HCT116 (cell line): ENCODE data around the gene FNDC11. TPM values are rescaled to one million over a fixed set of nuclear protein-coding genes. Genes with fewer than 3 reads are reported as not detected.
"Not testable (repeated sequence)": the region's sequence is repeated elsewhere in the genome, so short reads cannot be mapped to it uniquely, and the experiment has no call there.

Source experiments
- ATAC-seq: fragments of 200-7000 bp; cut with Tn5 transposase; 2 replicates; pipeline ENCODE4 v1.9.1; 2020; ENCODE audit warnings: mild to moderate bottlenecking, moderate library complexity
- BruUV-seq: library from RNA; stranded (reverse); fragments of 400-500 nt; replicated peaks from 2 replicates; lab custom pipeline; 2021; lab: Mats Ljungman, UMichigan
- CTCF ChIA-PET: fragments of 300-600 bp; sonication (Branson Sonifier 250); formaldehyde crosslinking; loops from one replicate; lab custom pipeline; 2021; ENCODE audit warnings: antibody characterized with exemption; lab: Charles Lee
- POLR2A ChIA-PET: fragments of 300-600, 350-600 bp; sonication (Branson Sonifier 250); formaldehyde crosslinking; loops from one replicate; lab custom pipeline; 2021; ENCODE audit warnings: antibody characterized with exemption; lab: Charles Lee
- RAD21 ChIA-PET, 2 experiments: fragments of 300-600 bp; sonication (Branson Sonifier 250); formaldehyde crosslinking; loops; one replicate each; lab custom pipeline; 2023; ENCODE audit warnings: low total read pairs in 2 of 2; ENCODE audit not compliant: uncharacterized antibody in 2 of 2, unreplicated experiment in 2 of 2, low non-redundant PET in 1 of 2; lab: Charles Lee
- DNase-seq: peaks from one replicate; pipeline ENCODE4 v3.0.0-alpha.2; 2010; ENCODE audit warnings: low read depth, low spot score
- H2AFZ ChIP-seq: fragments of 200-600 bp; shearing (Covaris generic), sonication (generic); 2 replicates; pipeline ENCODE4 v1.6.1; 2017; ENCODE audit warnings: low read depth, mixed run types, mixed read lengths, antibody characterized with exemption, low read length; ENCODE audit not compliant: poor library complexity, severe bottlenecking
- H3K27ac ChIP-seq: 2 replicates; pipeline ENCODE4 v1.5.1; 2012; ENCODE audit warnings: low read depth, low read length
- H3K27me3 ChIP-seq: fragments of 200-600 bp; sonication (generic); 2 replicates; pipeline ENCODE4 v1.6.1; 2016; ENCODE audit warnings: mixed run types, low read length, mixed read lengths; ENCODE audit not compliant: insufficient read depth
- H3K36me3 ChIP-seq, 2 experiments: fragments of 200-500 bp in 1 of 2; fragments of 200-600 bp in 1 of 2; sonication (Bioruptor generic) in 1 of 2; sonication (generic) in 1 of 2; 2 replicates each; pipeline versions ENCODE4 v1.5.1 to v1.6.1; 2014 to 2016; ENCODE audit warnings: low read length in 2 of 2, inconsistent platforms in 1 of 2, mixed read lengths in 1 of 2, mixed run types in 1 of 2; ENCODE audit not compliant: insufficient read depth in 2 of 2, control insufficient read depth in 1 of 2
- H3K4me1 ChIP-seq, 2 experiments: fragments of 200-600 bp in 1 of 2; sonication (generic) in 1 of 2; 2 replicates each; pipeline versions ENCODE4 v1.5.1 to v1.6.1; 2012 to 2017; ENCODE audit warnings: low read length in 2 of 2, inconsistent platforms in 1 of 2, mild to moderate bottlenecking in 1 of 2, mixed read lengths in 1 of 2, mixed run types in 1 of 2, moderate library complexity in 1 of 2; ENCODE audit not compliant: insufficient read depth in 2 of 2, control insufficient read depth in 1 of 2
- H3K4me2 ChIP-seq: fragments of 200-600 bp; sonication (generic); 2 replicates; pipeline ENCODE4 v1.6.1; 2017; ENCODE audit warnings: mixed run types, low read length, mixed read lengths
- H3K4me3 ChIP-seq, 2 experiments: fragments of 200-600 bp in 1 of 2; sonication (generic) in 1 of 2; replicated peaks in 1 of 2; 2 replicates each; pipeline ENCODE4 v1.5.1; 2011 to 2016; ENCODE audit warnings: low read length in 2 of 2, control low read depth in 1 of 2, low read depth in 1 of 2, mild to moderate bottlenecking in 1 of 2, mixed read lengths in 1 of 2, mixed run types in 1 of 2
- H3K79me2 ChIP-seq: fragments of 200-600 bp; sonication (generic); 2 replicates; pipeline ENCODE4 v1.6.1; 2017; ENCODE audit warnings: mild to moderate bottlenecking, mixed run types, low read length, moderate library complexity, mixed read lengths; ENCODE audit not compliant: insufficient read depth
- H3K9ac ChIP-seq: fragments of 200-600 bp; sonication (generic); 2 replicates; pipeline ENCODE4 v1.6.1; 2016; ENCODE audit warnings: low read length, mixed read lengths
- H3K9me2 ChIP-seq: fragments of 200-600 bp; sonication (generic), shearing (Covaris generic); 2 replicates; pipeline ENCODE4 v1.6.1; 2017; ENCODE audit warnings: mixed run types, mild to moderate bottlenecking, moderate library complexity; ENCODE audit not compliant: insufficient read depth
- H3K9me3 ChIP-seq, 2 experiments: fragments of 200-500 bp in 1 of 2; fragments of 200-600 bp in 1 of 2; sonication (Bioruptor generic) in 1 of 2; sonication (generic) in 1 of 2; 2 replicates each; pipeline ENCODE4 v1.6.1; 2014 to 2017; ENCODE audit warnings: low read length in 2 of 2, mixed read lengths in 2 of 2, inconsistent platforms in 1 of 2, low read depth in 1 of 2, mild to moderate bottlenecking in 1 of 2, mixed run types in 1 of 2, moderate library complexity in 1 of 2; ENCODE audit not compliant: control insufficient read depth in 1 of 2, insufficient read depth in 1 of 2
- H4K20me1 ChIP-seq: fragments of 200-600 bp; sonication (generic), shearing (Covaris generic); 2 replicates; pipeline ENCODE4 v1.6.1; 2017; ENCODE audit warnings: mixed run types, mild to moderate bottlenecking, moderate library complexity; ENCODE audit not compliant: insufficient read depth
- CBX3 ChIP-seq: IDR thresholded peaks from 2 replicates; pipeline ENCODE4 v1.6.1; 2012; ENCODE audit warnings: low read depth
- CEBPB ChIP-seq: IDR thresholded peaks from 2 replicates; pipeline ENCODE4 v1.6.1; 2012; ENCODE audit warnings: low read depth
- EGR1 ChIP-seq: IDR thresholded peaks from 2 replicates; pipeline ENCODE4 v1.6.1; 2012; ENCODE audit warnings: low read depth
- EZH2 ChIP-seq: fragments of 200-600 bp; sonication (generic); IDR thresholded peaks from 2 replicates; pipeline ENCODE4 v1.6.1; 2017; ENCODE audit warnings: antibody characterized with exemption, mixed run types
- EZH2phosphoT487 ChIP-seq: fragments of 200-600 bp; IDR thresholded peaks from 2 replicates; pipeline ENCODE4 v1.6.1; 2018; ENCODE audit warnings: antibody characterized with exemption, borderline replicate concordance
- JUND ChIP-seq: IDR thresholded peaks from 2 replicates; pipeline ENCODE4 v1.6.1; 2012
- SIN3A ChIP-seq: IDR thresholded peaks from 2 replicates; pipeline ENCODE4 v1.6.1; 2012; ENCODE audit warnings: low read depth
- SP1 ChIP-seq: IDR thresholded peaks from 2 replicates; pipeline ENCODE4 v1.6.1; 2012; ENCODE audit warnings: low read depth
- SRF ChIP-seq: IDR thresholded peaks from 2 replicates; pipeline ENCODE4 v1.6.1; 2012; ENCODE audit warnings: low read depth
- TCF7L2 ChIP-seq: IDR thresholded peaks from 2 replicates; pipeline ENCODE4 v1.7.0; 2011; ENCODE audit warnings: borderline replicate concordance, inconsistent platforms; ENCODE audit not compliant: insufficient read depth, insufficient read length; ENCODE audit errors: extremely low read depth
- ZFX ChIP-seq: fragments of 450-650 bp; IDR thresholded peaks from 2 replicates; pipeline ENCODE4 v1.6.1; 2017
- ZNF274 ChIP-seq: fragments of 200-500 bp; sonication (Bioruptor generic); IDR thresholded peaks from 2 replicates; pipeline ENCODE4 v1.6.1; 2014; ENCODE audit warnings: mild to moderate bottlenecking, low read depth, low read length, inconsistent platforms
- intact Hi-C: fragments of 100-400 bp; cut with micrococcal nuclease; formaldehyde crosslinking; loops from 2 replicates; pipeline ENCODE4 v1.10.0; 2022
- total RNA-seq: library from RNA; stranded (reverse); gene quantifications from one replicate; pipeline ENCODE4 v1.2.1, GENCODE V29; 2021; ENCODE audit not compliant: unreplicated experiment
- TF ChIP-seq, protein P1 (sequence below): IDR thresholded peaks from 2 replicates; pipeline ENCODE4 v1.6.1; 2012
- TF ChIP-seq, protein P2 (sequence below): IDR thresholded peaks from 2 replicates; pipeline ENCODE4 v1.6.1; 2012

FNDC11 gene
- total RNA-seq, 1 experiment from 2014 or later = 5.5 TPM

- TF ChIP-seq CEBPB (no peak), EZH2phosphoT487 (no peak), EZH2 (no peak), JUND (no peak), CBX3 (no peak), ZNF274 (no peak)
- TF ChIP-seq, protein P1, sequence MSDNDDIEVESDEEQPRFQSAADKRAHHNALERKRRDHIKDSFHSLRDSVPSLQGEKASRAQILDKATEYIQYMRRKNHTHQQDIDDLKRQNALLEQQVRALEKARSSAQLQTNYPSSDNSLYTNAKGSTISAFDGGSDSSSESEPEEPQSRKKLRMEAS = no peak
- TF ChIP-seq, protein P2, sequence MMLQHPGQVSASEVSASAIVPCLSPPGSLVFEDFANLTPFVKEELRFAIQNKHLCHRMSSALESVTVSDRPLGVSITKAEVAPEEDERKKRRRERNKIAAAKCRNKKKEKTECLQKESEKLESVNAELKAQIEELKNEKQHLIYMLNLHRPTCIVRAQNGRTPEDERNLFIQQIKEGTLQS = no peak
Measured at GRCh38 chr20:63509088-63509564, 44.8 kb upstream of the FNDC11 start (continued).

DNA sequence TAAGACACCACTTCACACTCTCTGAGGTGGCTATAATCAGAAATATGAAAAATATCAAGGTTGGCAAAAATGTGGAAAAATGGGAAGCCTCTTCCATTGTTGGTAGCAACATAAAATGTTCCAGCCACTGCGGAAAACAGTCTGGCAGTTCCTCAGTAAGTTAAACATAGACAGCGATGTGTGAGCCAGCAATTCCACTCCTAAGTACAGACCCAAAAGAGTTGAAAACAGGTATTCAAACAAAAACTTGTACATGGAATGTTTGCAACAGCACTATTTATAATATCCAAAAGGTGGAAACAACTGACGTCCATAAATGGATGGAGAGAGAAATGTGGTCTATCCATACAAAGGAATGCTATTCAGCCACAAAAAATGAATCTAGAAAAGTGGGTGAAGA, 40.8 kb upstream of the FNDC11 start:
- ATAC-seq = no peak
- ChIA-PET POLR2A (no interaction called here), RAD21 (no interaction called here), CTCF (no interaction called here)
- no TSS peak for BruUV-seq
- no peak for DNase-seq
- no peak overlapping the region for H2AFZ ChIP-seq
- no peaks in the 10 kb centered on the region for H3K36me3 ChIP-seq
- H3K27ac ChIP-seq = no peak overlapping the region
- H3K4me2 ChIP-seq = no peak overlapping the region
- H3K4me3 ChIP-seq = no peak overlapping the region
- H3K9me3 ChIP-seq = no peaks in the 10 kb centered on the region
- no peaks in the 10 kb centered on the region for H3K9me2 ChIP-seq
- H3K9ac ChIP-seq = no peak overlapping the region
- H3K79me2 ChIP-seq = no peaks in the 10 kb centered on the region
- H3K4me1 ChIP-seq = no peaks in the 10 kb centered on the region
- intact Hi-C loops = no loop called here
- H4K20me1 ChIP-seq = no peaks in the 10 kb centered on the region
- TF ChIP-seq SIN3A = no peak
- TF ChIP-seq TCF7L2 = no peak
- no peak for TF ChIP-seq CBX3
- no peak for TF ChIP-seq SP1
- TF ChIP-seq SRF = no peak
- no peak for TF ChIP-seq EGR1
- TF ChIP-seq ZFX = no peak
- TF ChIP-seq, protein P2 = no peak
- TF ChIP-seq CEBPB = no peak
- TF ChIP-seq ZNF274 = no peak
- no peak for TF ChIP-seq JUND
- H3K27me3 ChIP-seq = peaks cover 7% of the 10 kb centered on the region; the same call in 1 of the 2 replicates

- H3K36me3 ChIP-seq, intact Hi-C loops, H3K4me2 ChIP-seq, H3K9me3 ChIP-seq, H3K4me1 ChIP-seq, H3K9me2 ChIP-seq, DNase-seq, H3K27me3 ChIP-seq, H3K79me2 ChIP-seq, ATAC-seq, RAD21 ChIA-PET, H4K20me1 ChIP-seq, H3K4me3 ChIP-seq, H2AFZ ChIP-seq, CTCF ChIA-PET, BruUV-seq, H3K9ac ChIP-seq, POLR2A ChIA-PET, H3K27ac ChIP-seq: not testable (repeated sequence)
Measured at GRCh38 chr20:63514520-63514919, 39.4 kb upstream of the FNDC11 start.
